Endothelial cell of umbilical vein (primary cell): ENCODE data around the gene CSNK1G1. TPM values are rescaled to one million over a fixed set of nuclear protein-coding genes. Genes with fewer than 3 reads are reported as not detected.

Experiments
- BruUV-seq: library from RNA; stranded (reverse); fragments of 400-500 nt; replicated peaks from 2 replicates; lab custom pipeline; 2021; lab: Mats Ljungman, UMichigan
- CTCF ChIA-PET: fragments of 300-600, 350-600 bp; sonication (Branson Sonifier 250); formaldehyde crosslinking; loops from one replicate; lab custom pipeline; 2021; ENCODE audit warnings: antibody characterized with exemption, inconsistent platforms; lab: Charles Lee
- POLR2A ChIA-PET: fragments of 300-600, 350-600 bp; sonication (Branson Sonifier 250); formaldehyde crosslinking; loops from one replicate; lab custom pipeline; 2021; ENCODE audit warnings: antibody characterized with exemption, inconsistent platforms; lab: Charles Lee
- DNase-seq: peaks from one replicate; pipeline ENCODE4 v3.0.0-alpha.2; 2011; ENCODE audit warnings: low read depth, low spot score
- FAIRE-seq: peaks from 2 replicates; lab custom pipeline; 2011; peaks lifted over from hg19 to GRCh38; lab: Jason Lieb, UNC
- H2AFZ ChIP-seq: 2 replicates; pipeline ENCODE4 v1.6.0; 2012; ENCODE audit warnings: low read depth, low read length, control low read depth, inconsistent platforms
- H3K27ac ChIP-seq: 2 replicates; pipeline ENCODE4 v1.5.1; 2011; ENCODE audit warnings: low read depth, mild to moderate bottlenecking, control low read depth, low read length, moderate library complexity; ENCODE audit not compliant: insufficient read depth
- H3K27me3 ChIP-seq, 2 experiments: 2 replicates each; pipeline versions ENCODE4 v1.6.0 to v1.6.1; 2011; ENCODE audit warnings: low read length in 2 of 2, mixed read lengths in 1 of 2; ENCODE audit not compliant: control insufficient read depth in 2 of 2, insufficient read depth in 2 of 2
- H3K36me3 ChIP-seq, 2 experiments: 2 replicates in 1 of 2; 3 replicates in 1 of 2; pipeline ENCODE4 v1.5.1; 2011; ENCODE audit warnings: low read length in 2 of 2, mild to moderate bottlenecking in 1 of 2, moderate library complexity in 1 of 2; ENCODE audit not compliant: control insufficient read depth in 2 of 2, insufficient read depth in 2 of 2; ENCODE audit errors: extremely low read depth in 1 of 2
- H3K4me1 ChIP-seq: 3 replicates; pipeline ENCODE4 v1.5.1; 2011; ENCODE audit warnings: mild to moderate bottlenecking, low read length; ENCODE audit not compliant: control insufficient read depth, insufficient read depth; ENCODE audit errors: extremely low read depth
- H3K4me2 ChIP-seq: 2 replicates; pipeline ENCODE4 v1.6.1; 2011; ENCODE audit warnings: low read length, control low read depth, mixed read lengths; ENCODE audit not compliant: insufficient read depth
- H3K4me3 ChIP-seq, 3 experiments: fragments of 200-600 bp in 1 of 3; sonication (generic), shearing (Covaris generic) in 1 of 3; replicated peaks in 1 of 3; 2 replicates each; pipeline ENCODE4 v1.5.1; 2011 to 2016; ENCODE audit warnings: control low read depth in 3 of 3, low read length in 3 of 3, mild to moderate bottlenecking in 2 of 3, inconsistent platforms in 1 of 3, low read depth in 1 of 3, moderate library complexity in 1 of 3; ENCODE audit not compliant: insufficient read depth in 1 of 3
- H3K79me2 ChIP-seq: 2 replicates; pipeline ENCODE4 v1.6.0; 2012; ENCODE audit warnings: low read length, inconsistent platforms; ENCODE audit not compliant: control insufficient read depth, insufficient read depth
- H3K9ac ChIP-seq: replicated peaks from 2 replicates; pipeline ENCODE3; 2011; ENCODE audit warnings: low read length, control low read depth; ENCODE audit not compliant: insufficient read depth; ENCODE audit errors: extremely low read depth
- H3K9me1 ChIP-seq: replicated peaks from 3 replicates; pipeline ENCODE4 v1.6.0; 2011; ENCODE audit warnings: mild to moderate bottlenecking, low read length; ENCODE audit not compliant: control insufficient read depth, insufficient read depth; ENCODE audit errors: extremely low read depth
- H3K9me3 ChIP-seq: replicated peaks from 2 replicates; pipeline ENCODE4 v1.5.1; 2012; ENCODE audit warnings: low read length, inconsistent platforms; ENCODE audit not compliant: control insufficient read depth, insufficient read depth
- H4K20me1 ChIP-seq: replicated peaks from 2 replicates; pipeline ENCODE3; 2011; ENCODE audit warnings: mild to moderate bottlenecking, low read length; ENCODE audit not compliant: control insufficient read depth, insufficient read depth; ENCODE audit errors: extremely low read depth
- EZH2 ChIP-seq: IDR thresholded peaks from 2 replicates; pipeline ENCODE4 v1.6.1; 2012; ENCODE audit warnings: borderline replicate concordance, low read depth, mild to moderate bottlenecking, moderate library complexity, low read length, inconsistent platforms; ENCODE audit not compliant: severe bottlenecking
- FOS ChIP-seq: IDR thresholded peaks from 2 replicates; pipeline ENCODE4 v1.6.1; 2011; ENCODE audit warnings: mild to moderate bottlenecking, low read length, moderate library complexity, borderline replicate concordance; ENCODE audit not compliant: insufficient read depth
- JUN ChIP-seq: IDR thresholded peaks from 2 replicates; pipeline ENCODE4 v1.6.1; 2011; ENCODE audit warnings: borderline replicate concordance, low read depth; ENCODE audit not compliant: insufficient read length, insufficient read depth
- MYC ChIP-seq: IDR thresholded peaks from one replicate; pipeline ENCODE4 v1.6.1; 2011; ENCODE audit warnings: mild to moderate bottlenecking, low read depth, low read length
- POLR2A ChIP-seq: IDR thresholded peaks from 2 replicates; pipeline ENCODE4 v1.6.1; 2012; ENCODE audit warnings: low read depth, mild to moderate bottlenecking, control low read depth, low read length
- POLR2AphosphoS5 ChIP-seq: IDR thresholded peaks from 2 replicates; pipeline ENCODE4 v1.6.1; 2012; ENCODE audit warnings: low read depth, mild to moderate bottlenecking, control low read depth, low read length, moderate library complexity; ENCODE audit not compliant: insufficient read depth
- dilution Hi-C: fragments of 300-500 bp; cut with MboI; formaldehyde crosslinking; loops from one replicate; pipeline ENCODE4 v1.15.0; 2019; ENCODE audit warnings: low sequenced_read_pairs; ENCODE audit not compliant: extremely low pct_ligation_motif_present
- intact Hi-C: fragments of 100-400 bp; cut with micrococcal nuclease; formaldehyde crosslinking; loops from one replicate; pipeline ENCODE4 v1.10.0; 2022
- polyA plus RNA-seq, 4 experiments: library from polyadenylated mRNA; depleted of rRNA in 3 of 4; stranded (reverse) in 3 of 4; unstranded in 1 of 4; fragments of >200 nt; gene quantifications; 2 replicates each; pipeline versions ENCODE4 v1.2.1 to v1.2.3, GENCODE V29; 2011 to 2012; ENCODE audit warnings: missing spikeins in 1 of 4
- total RNA-seq: library from RNA; stranded (reverse); gene quantifications from 2 replicates; pipeline ENCODE4 v1.2.3, GENCODE V29; 2021
- TF ChIP-seq, protein P1 (sequence below), 2 donors: IDR thresholded peaks; 1 replicate in 1 of 2; 2 replicates in 1 of 2; pipeline ENCODE4 v1.5.1; 2011; ENCODE audit warnings: low read length in 2 of 2, mild to moderate bottlenecking in 2 of 2, moderate library complexity in 2 of 2, control low read depth in 1 of 2, inconsistent platforms in 1 of 2, low read depth in 1 of 2; ENCODE audit not compliant: insufficient read depth in 1 of 2; ENCODE audit errors: extremely low read depth in 1 of 2
- TF ChIP-seq, protein P2 (sequence below): IDR thresholded peaks from 2 replicates; pipeline ENCODE4 v1.6.1; 2011; ENCODE audit not compliant: insufficient read depth, insufficient read length

The CSNK1G1 gene
- total and polyA plus RNA-seq, 2 donors (not counting 3 experiments of a cell fraction or from before 2014, with no cell fraction given): 9.0 to 31.7 TPM

GRCh38 chr15:64274341-64274950, 81.5 kb downstream of the CSNK1G1 start:
- Histone ChIP-seq H3K4me1 (no peaks in the 10 kb centered on the region), H3K27me3 (no peaks in the 10 kb centered on the region), H3K36me3 (no peaks in the 10 kb centered on the region), H3K4me3 (no peak overlapping the region), H3K4me2 (no peak overlapping the region), H3K9me1 (no peaks in the 10 kb centered on the region), H3K9ac (no peak overlapping the region), H3K27ac (no peak overlapping the region), H2AFZ (no peak overlapping the region), H3K9me3 (no peaks in the 10 kb centered on the region), H4K20me1 (peaks cover 6% of the 10 kb centered on the region), H3K79me2 (peaks cover 6% of the 10 kb centered on the region)
- dilution Hi-C loops (no loop called here), intact Hi-C loops (no loop called here)
- POLR2A ChIA-PET: no interaction called here
- no peak for FAIRE-seq
- TF ChIP-seq, protein P1, sequence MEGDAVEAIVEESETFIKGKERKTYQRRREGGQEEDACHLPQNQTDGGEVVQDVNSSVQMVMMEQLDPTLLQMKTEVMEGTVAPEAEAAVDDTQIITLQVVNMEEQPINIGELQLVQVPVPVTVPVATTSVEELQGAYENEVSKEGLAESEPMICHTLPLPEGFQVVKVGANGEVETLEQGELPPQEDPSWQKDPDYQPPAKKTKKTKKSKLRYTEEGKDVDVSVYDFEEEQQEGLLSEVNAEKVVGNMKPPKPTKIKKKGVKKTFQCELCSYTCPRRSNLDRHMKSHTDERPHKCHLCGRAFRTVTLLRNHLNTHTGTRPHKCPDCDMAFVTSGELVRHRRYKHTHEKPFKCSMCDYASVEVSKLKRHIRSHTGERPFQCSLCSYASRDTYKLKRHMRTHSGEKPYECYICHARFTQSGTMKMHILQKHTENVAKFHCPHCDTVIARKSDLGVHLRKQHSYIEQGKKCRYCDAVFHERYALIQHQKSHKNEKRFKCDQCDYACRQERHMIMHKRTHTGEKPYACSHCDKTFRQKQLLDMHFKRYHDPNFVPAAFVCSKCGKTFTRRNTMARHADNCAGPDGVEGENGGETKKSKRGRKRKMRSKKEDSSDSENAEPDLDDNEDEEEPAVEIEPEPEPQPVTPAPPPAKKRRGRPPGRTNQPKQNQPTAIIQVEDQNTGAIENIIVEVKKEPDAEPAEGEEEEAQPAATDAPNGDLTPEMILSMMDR (IDR thresholded peaks at IDR 0.05; ENCODE audit: extremely low read depth in 1 of 2, insufficient read depth in 1 of 2, low read depth in 1 of 2, low read length in 2 of 2): no peak
- TF ChIP-seq POLR2A: no peak
- TF ChIP-seq, protein P2, sequence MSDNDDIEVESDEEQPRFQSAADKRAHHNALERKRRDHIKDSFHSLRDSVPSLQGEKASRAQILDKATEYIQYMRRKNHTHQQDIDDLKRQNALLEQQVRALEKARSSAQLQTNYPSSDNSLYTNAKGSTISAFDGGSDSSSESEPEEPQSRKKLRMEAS: no peak
- no TSS peak for BruUV-seq
- CTCF ChIA-PET: interaction anchor here (0.8 to 2.5 kb wide), 5 partner anchors 10 to 82 kb away, joined by 3 to 6 read pairs (median 3); partner anchors contain the start of gene CSNK1G1
- DNase-seq: no peak

GRCh38 chr15:64267331-64267973, 88.5 kb downstream of the CSNK1G1 start:
- H3K9me3 ChIP-seq: no peaks in the 10 kb centered on the region
- H3K4me1 ChIP-seq: no peaks in the 10 kb centered on the region
- H3K27me3 ChIP-seq: no peaks in the 10 kb centered on the region
- no peak overlapping the region for H2AFZ ChIP-seq
- dilution Hi-C loops: no loop called here
- H3K36me3 ChIP-seq: no peaks in the 10 kb centered on the region
- no peak overlapping the region for H3K27ac ChIP-seq
- FAIRE-seq: no peak
- no TSS peak for BruUV-seq
- H4K20me1 ChIP-seq: peaks cover 3% of the 10 kb centered on the region
- no peak overlapping the region for H3K4me3 ChIP-seq
- H3K9me1 ChIP-seq: no peaks in the 10 kb centered on the region
- POLR2A ChIA-PET: no interaction called here
- H3K4me2 ChIP-seq: no peak overlapping the region
- no peak overlapping the region for H3K9ac ChIP-seq
- TF ChIP-seq, protein P1 (IDR thresholded peaks at IDR 0.05; ENCODE audit: extremely low read depth in 1 of 2, insufficient read depth in 1 of 2, low read depth in 1 of 2, low read length in 2 of 2): no peak
- TF ChIP-seq, protein P2: no peak
- no peak for TF ChIP-seq POLR2AphosphoS5
- TF ChIP-seq FOS: no peak
- TF ChIP-seq JUN: no peak
- no peak for TF ChIP-seq EZH2
- TF ChIP-seq POLR2A: no peak
- TF ChIP-seq MYC: no peak
- peaks cover 28% of the 10 kb centered on the region for H3K79me2 ChIP-seq
- intact Hi-C loops: no loop called here
- DNase-seq: no peak
- CTCF ChIA-PET: no interaction called here
